Measurements from ENCODE around the gene INSYN2B. TPM values are rescaled to one million over a fixed set of nuclear protein-coding genes. Genes with fewer than 3 reads are reported as not detected.

The INSYN2B gene
- total RNA-seq, 1 donor from 2014 or later, result not detected

- intact Hi-C loops (cut with DNase I), result no loop called here
- no peak for DNase-seq (ENCODE audit: low spot score)
Observed at GRCh38 chr5:169904508-169904907, 75.8 kb downstream of the INSYN2B start.

- DNase-seq (ENCODE audit: low spot score), result no peak
- intact Hi-C loops (cut with DNase I), result no loop called here
Observed at GRCh38 chr5:169904059-169904458, 76.2 kb downstream of the INSYN2B start.

DNA sequence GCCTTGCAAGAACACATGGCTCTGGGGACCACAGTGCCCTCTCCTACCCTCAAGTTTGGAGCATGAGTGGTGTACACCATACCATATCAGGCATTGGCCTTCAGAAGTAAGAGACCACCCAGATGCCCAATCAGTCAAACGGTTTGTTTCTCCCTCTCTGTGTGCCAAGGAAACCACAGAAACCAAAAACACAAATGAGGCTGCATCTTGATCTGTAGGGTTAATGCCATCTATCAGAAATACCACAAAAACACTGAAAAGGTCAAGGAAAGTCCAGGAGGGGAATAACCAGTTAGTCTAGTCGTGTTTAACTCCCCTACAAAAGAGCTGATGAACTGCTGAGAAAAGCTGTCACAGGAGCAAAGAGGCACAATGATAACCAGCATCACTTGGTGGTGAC is 78.4 kb downstream of the INSYN2B start:
- DNase-seq (ENCODE audit: low spot score), result no peak
- intact Hi-C loops (cut with DNase I), result no loop called here

GRCh38 chr5:169897481-169897880 is 82.8 kb downstream of the INSYN2B start:
- DNase-seq (ENCODE audit: low spot score), result no peak
- intact Hi-C loops (cut with DNase I), result no loop called here

DNA sequence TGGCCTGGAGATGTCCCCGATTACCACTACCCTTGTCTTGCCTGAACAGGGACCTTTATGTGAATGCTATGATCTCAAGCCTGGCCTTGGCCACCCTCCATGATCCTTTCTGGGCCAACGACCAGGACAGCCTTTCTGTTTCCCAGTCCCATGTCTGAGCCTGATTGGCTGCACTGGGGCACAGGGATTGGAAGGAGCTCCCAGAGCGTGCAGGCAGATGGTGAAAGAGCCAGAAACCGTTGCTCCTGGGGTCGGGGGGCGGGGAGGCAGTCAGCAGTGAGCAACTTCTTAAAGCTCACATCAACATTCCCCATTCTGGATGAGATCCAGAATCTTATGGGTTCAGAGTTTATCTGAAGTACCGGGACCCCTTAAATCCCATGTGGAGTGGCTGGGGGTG is 84.4 kb downstream of the INSYN2B start:
- DNase-seq (ENCODE audit: low spot score), result no peak
- intact Hi-C loops (cut with DNase I), result no loop called here

DNA sequence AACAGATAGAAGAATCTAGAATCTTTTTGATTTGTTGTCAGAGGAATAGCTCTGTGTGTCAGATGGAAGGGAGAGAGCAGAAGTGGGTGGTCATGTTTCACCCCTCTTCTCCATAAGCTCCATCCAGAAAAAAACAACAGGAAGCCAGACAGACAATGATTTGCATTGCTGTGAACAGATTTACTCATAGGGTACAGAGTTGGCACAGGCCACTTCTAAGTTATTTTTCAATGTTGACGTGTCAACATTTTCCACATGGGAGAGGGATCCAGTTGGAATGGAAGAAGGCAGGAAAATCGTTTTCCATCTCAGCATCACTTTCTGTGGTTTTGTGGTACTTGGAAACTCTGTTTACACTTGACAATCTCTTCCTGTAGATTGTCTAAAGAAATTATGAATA is 86.7 kb downstream of the INSYN2B start:
- intact Hi-C loops (cut with DNase I), result no loop called here
- DNase-seq (ENCODE audit: low spot score), result no peak

DNA sequence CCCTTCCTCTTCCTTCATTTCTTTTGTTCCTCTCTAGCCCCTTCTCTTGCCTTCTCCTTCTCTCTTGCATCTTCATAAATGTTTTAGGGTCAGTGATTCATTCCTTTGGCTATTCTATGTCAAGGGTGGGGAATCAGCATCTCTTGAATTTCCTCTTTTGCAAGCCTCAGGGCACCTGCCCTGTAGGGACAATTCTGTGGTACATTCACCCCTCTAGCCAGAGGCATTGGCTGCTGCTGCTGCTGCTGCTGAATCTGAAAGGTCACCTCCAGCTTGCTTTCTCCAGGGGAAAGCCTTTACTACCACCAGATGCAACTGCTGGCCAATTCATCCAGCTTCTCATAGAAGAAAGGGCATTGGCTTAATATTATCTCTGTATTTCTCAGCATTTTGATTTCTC is 87.3 kb downstream of the INSYN2B start:
- no peak for DNase-seq (ENCODE audit: low spot score)
- intact Hi-C loops (cut with DNase I), result no loop called here

DNA sequence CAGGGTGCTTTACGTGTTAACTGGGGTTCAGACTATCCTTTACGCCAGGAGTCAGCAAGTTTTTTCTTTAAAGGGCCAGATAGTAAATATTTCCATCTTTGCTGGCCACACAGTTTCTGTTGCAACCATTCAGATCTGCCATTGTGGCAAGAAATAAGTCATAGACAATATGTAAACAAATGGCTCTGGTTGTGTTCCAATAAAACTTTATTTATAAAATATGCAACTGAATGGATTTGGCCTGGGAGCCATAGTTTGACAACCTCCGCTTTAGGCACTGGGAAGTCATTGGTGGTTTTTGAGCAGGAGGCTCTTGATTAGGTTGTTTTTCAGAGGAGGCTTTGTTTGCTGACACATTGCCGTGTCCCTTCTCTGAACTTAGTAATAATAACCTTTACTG is 90.7 kb downstream of the INSYN2B start:
- intact Hi-C loops (cut with DNase I), result no loop called here
- DNase-seq (ENCODE audit: low spot score), result no peak

DNA sequence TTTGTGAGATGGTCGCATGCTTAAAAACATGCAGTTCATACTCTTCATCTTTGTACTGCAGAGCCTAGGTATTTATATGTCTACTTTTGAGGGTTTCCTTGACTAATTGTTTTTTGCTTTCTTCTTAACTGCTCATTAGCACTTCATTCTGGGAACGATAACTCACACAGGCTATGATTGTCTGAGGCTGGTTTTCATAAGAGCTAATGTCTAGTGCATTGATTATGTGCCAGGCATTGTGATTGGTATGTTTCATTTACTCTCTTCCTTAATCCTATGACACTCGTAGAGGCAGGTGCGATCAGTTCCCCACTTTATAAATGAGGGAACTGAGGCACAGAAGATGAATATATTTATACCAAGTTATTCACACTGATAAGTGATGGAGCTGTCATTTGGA is 93.6 kb downstream of the INSYN2B start:
- DNase-seq (ENCODE audit: low spot score), result no peak

DNA sequence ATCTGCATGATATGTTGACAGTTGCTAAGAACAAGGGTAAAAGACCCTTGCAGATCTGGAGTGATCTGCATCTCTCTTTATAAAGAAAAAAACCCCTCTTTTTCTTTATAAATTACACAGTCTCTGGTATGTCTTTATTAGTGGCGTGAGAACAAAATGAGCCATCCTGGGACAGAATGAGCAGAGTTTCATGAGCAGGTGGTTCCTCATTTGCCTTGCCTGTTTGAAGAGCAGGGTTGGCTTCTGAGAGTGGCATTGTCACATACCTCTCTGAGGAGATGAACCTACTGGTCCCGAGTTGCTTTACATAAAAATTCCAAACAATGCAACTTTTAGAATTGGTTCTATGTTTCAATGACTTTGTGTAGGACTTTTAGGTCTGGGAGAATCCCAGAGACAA is 94.3 kb downstream of the INSYN2B start:
- intact Hi-C loops (cut with DNase I), result no loop called here

More for the DNA sequence above, 93.6 kb downstream of the INSYN2B start:
- intact Hi-C loops (cut with DNase I), result no loop called here

GRCh38 chr5:169881702-169882303 is 98.5 kb downstream of the INSYN2B start:
- intact Hi-C loops (cut with DNase I), result no loop called here
- no peak for DNase-seq (ENCODE audit: low spot score)

More for the DNA sequence above, 94.3 kb downstream of the INSYN2B start:
- DNase-seq (ENCODE audit: low spot score), result no peak

DNA sequence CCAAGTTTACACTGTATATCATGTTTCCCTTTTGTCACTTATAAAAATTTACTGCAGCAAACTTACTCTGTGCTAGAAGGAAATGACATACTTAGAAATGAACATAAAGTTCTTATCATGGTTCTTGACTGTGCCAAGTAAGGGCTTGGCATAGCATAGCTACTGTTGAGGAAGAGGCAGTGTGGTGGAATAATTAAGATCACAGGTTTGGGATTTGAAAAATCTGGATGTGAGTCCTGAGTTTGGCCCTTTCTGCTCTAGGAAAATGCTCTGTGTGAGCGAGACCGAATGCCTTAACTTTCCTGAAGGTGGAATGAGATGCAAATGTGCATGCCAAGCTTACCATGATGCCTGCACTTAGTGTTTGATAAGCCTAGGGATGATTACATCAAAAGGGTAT is 99.5 kb downstream of the INSYN2B start:
- intact Hi-C loops (cut with DNase I), result no loop called here
- no peak for DNase-seq (ENCODE audit: low spot score)

DNA sequence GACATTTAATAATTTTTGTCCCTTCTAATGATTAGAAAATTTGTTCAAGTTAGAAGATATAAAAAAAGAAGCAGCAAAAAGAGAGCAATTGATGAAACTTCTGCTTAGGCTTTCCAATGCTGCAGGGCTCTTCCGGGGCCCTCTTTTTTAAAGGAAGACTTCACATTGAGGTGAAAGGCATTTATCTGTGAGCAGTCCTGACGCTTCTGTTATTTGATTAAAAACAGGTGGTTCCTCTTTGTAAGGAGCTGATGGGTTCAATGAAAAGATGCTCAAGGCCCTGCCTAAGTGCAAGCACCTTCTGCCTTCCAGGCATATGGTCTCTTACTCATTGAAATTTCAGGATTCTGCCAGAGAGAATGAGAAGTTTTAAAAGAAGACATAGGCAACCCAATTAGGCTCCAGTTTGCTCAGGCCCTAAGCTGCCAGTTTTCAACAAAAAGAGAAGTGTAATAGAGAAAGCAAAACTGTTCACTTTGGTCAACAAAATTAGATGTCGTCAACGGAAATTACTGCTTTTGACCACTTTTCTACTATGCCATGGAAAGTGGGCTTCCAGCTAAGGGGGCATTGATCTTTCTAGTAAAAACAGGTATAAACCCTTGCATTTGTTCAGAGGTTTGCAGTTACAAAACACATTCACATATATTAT is 100.2 kb downstream of the INSYN2B start:
- intact Hi-C loops (cut with DNase I), result no loop called here

GRCh38 chr5:169876386-169876785 is 103.9 kb downstream of the INSYN2B start:
- intact Hi-C loops (cut with DNase I), result no loop called here
- DNase-seq (ENCODE audit: low spot score), result no peak

More for the DNA sequence above, 100.2 kb downstream of the INSYN2B start:
- DNase-seq (ENCODE audit: low spot score), result no peak

- intact Hi-C loops (cut with DNase I), result no loop called here
- no peak for DNase-seq (ENCODE audit: low spot score)
Observed at GRCh38 chr5:169875731-169876130, 104.6 kb downstream of the INSYN2B start.

GRCh38 chr5:169875091-169875728 is 105.1 kb downstream of the INSYN2B start:
- intact Hi-C loops (cut with DNase I), result no loop called here
- DNase-seq (ENCODE audit: low spot score), result no peak

- intact Hi-C loops (cut with DNase I), result no loop called here
- no peak for DNase-seq (ENCODE audit: low spot score)
Observed at GRCh38 chr5:169874621-169875020, 105.7 kb downstream of the INSYN2B start.

GRCh38 chr5:169873642-169874041 is 106.7 kb downstream of the INSYN2B start:
- no peak for DNase-seq (ENCODE audit: low spot score)
- intact Hi-C loops (cut with DNase I), result no loop called here

GRCh38 chr5:169871826-169872490 is 108.3 kb downstream of the INSYN2B start:
- intact Hi-C loops (cut with DNase I), result no loop called here
- no peak for DNase-seq (ENCODE audit: low spot score)

DNA sequence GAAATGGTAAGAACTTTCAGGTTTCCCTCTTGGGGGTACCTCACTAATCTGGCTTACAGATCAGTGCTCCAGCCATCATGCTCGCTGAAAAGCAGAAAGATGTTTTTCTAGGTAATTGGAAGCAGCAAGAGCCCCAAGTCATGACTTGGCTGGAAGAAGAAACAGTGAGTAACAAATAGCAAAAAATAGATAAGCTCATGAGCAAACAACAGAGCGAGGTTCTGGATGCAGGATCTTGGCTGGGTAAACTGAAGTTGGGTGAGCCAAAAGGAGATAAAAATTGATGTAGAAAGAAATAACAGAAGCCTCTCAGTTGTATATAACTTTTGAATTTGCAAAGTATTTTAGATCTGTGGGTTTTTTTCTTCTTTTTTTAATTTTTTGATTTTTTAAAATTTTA is 110.1 kb downstream of the INSYN2B start:
- intact Hi-C loops (cut with DNase I), result no loop called here
- DNase-seq (ENCODE audit: low spot score), result no peak

- no peak for DNase-seq (ENCODE audit: low spot score)
- intact Hi-C loops (cut with DNase I), result no loop called here
Observed at GRCh38 chr5:169869066-169869465, 111.2 kb downstream of the INSYN2B start.

Measured in cardiac septum (tissue), 1 donor.